GM21526 (cell line): ENCODE results near the gene C20orf96.

Experiments used
- ATAC-seq: cut with Tn5 transposase; IDR thresholded peaks from one replicate; pipeline ENCODE4 v1.9.1; 2021; ENCODE audit warnings: moderate library complexity; ENCODE audit not compliant: unreplicated experiment, low FRiP score

Gene C20orf96

DNA sequence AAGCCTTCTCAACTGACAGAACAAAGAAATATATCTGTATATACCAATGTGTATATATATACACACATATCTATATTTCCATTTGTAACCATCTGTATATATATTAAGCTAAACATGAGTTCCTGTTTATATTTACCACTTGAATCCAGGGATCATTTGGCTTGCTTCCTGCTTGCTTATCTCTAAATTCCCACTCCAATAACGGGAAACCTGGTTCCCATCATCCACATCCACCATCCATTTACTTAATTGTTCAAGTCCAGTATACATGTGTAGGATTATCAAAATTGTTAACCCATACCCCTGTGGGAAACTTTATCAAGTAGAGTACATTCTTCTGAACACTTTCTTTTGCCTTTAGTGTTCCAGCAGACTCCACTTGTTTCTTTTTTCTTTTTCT lies 22.3 kb upstream of the C20orf96 start:
- no peak for ATAC-seq

DNA sequence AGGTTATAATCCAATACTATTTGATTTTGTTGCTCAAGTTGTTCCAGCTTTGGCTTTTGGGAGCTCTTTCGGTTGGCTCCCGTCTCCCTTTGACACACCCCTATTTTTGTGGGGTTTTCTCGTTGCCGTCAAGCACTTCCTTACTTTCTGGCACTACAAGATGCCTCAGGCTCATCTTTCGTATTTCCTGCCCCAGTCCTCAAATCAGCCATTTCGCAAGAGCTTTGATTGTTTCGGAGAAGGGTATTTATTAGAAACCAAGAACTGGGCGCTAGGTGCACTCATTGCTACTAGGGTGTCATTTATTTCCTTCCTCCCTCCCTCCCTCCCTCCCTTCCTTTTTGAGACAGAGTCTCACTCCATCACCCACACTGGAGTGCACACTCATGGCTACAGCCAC lies 21.5 kb upstream of the C20orf96 start:
- ATAC-seq: no peak

DNA sequence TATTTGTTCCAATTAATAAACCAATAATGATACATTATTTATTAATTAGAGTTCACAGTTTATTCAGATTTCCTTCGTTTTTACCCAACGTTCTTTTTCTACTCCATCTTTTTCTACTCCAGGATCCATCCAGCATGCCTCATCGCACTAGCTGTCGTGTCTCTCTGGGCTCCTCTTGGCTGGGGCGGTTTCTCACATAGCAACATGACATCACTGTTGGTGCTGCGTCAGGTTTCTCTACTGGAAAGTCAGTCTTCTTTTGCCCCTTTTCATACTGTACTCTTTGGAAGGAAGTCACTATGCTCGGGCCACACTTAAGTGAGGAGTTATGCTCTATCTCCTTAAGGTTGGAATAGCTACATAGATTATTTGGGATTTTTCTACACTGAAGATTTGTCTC lies 21.1 kb upstream of the C20orf96 start:
- ATAC-seq: no peak

DNA sequence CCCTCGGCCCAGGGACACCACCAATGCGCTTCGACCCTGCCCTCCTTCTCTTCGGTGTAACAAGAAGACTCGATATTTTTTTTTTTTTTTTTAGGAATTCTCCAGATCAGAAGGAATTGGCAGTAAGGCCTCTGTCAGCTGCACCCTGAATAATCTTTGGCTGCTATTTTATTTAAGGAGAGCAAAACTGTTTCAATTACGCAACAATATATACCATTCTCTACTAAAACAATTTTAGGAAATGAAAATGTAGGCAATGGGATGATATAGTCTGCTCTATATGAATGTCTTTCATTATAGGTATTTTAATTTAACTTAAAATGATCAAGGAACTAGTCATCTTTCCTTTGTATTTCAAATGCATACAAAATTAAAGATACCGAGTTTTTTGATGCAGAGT lies 20.1 kb upstream of the C20orf96 start:
- ATAC-seq: no peak

DNA sequence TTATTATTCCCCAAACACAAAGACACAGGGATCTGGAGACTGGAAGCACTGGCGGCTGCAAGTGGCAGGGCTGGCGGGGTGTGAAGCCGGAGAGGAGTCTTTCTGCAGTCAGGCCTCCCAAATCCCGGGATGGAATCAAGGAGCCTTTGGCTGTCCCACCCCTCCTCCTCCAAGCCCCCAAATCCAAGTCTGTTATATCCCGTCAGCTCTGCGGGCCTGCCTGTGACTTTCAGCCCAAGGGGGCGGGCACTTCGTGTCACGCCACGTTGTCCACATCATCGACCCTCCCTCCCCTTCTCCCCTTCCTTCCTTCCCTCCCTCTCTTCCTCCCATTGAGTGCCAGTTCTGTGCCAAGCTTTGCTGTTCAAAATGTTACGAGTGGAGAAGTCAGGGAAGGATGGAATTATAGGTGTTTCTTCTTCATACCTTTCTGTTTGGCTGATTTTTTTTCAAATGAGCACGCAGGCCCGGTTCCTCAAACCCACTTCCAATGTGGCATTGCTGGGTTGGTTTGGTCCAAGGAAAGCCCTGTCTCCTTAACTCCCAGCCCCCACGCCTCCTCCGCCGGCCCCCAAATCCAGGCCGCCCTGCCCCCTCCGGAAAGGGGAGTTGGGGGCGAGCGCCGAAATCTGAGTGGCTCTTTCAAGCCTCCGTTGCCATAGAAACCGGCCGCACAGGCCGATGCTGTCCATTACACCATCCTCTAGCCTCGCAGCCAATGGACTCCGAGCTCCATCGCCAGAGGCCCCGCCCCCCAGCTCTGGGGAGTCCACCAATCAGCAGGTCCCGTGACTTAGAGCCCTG lies 19.5 kb upstream of the C20orf96 start:
- peak; percentile 88 for ATAC-seq

DNA sequence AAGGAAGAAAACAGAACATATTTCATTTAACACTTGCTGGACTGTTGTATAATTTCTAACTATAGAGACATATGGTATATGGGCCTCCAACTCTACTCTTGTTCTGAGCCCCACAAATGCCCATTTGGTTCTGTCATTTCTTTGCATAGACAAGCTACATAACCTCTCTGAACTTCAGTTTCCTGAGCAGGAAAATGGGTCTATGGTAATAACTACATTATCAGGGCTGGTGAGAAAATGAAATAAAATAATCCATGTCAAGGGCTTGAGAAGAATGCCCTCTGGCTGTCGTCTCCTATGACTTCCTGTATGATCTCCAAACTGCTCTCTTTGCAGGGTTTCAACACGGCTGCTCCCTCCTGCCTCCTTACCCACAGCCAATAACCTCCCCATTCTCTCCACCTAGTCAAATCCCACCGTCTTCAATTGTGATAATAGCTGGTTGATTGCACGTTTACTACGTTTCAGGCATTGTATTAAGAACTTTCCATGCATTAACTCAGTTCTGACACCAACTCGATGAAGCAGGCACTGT lies 18.8 kb upstream of the C20orf96 start:
- ATAC-seq: no peak

DNA sequence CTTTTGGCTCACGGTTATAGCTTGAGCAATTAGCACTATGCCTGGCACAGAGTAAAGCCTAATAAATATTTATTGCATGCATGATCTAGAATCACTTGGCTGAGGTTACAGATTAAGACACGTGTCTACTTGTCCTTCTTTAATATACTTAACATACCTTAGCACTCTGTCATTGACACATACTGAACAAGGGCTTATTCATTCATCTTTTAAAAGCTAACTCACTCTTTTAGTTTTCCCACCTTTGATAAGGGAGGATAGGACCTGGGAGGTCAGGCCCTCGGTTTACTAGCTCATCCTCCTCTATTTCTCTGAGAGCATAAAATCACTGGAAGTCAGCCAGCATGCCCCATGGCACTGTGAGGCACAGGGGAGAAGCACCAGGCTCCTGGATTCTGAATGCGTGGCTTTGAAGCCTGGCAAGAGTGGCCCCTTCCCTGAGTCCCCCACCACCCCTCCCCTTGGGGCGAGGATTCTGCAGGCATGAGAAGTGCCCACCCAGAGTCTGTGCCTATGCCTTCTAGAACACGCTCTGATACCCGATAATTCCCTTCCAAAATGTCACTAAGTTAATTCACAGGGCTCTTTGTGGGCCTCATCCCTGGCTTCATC lies 18.0 kb upstream of the C20orf96 start:
- no peak for ATAC-seq

DNA sequence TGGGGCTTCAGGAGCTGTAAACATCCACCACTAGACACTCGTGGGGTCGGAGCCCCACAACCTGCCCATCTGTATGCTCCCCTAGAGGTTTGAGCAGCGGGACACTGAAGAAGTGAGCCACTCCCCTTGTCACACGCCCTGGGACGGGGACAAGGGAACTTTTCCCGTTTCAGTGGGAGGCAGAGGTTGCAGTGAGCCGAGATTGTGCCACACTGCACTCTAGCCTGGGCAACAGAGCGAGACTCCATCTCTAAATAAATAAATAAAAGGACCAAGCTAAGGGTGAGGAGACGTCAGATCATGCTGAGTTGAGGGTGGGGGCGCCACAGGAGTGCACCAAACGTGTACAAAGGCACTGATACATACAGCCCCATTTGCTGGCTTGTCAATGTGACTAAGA lies 15.2 kb upstream of the C20orf96 start:
- no peak for ATAC-seq

DNA sequence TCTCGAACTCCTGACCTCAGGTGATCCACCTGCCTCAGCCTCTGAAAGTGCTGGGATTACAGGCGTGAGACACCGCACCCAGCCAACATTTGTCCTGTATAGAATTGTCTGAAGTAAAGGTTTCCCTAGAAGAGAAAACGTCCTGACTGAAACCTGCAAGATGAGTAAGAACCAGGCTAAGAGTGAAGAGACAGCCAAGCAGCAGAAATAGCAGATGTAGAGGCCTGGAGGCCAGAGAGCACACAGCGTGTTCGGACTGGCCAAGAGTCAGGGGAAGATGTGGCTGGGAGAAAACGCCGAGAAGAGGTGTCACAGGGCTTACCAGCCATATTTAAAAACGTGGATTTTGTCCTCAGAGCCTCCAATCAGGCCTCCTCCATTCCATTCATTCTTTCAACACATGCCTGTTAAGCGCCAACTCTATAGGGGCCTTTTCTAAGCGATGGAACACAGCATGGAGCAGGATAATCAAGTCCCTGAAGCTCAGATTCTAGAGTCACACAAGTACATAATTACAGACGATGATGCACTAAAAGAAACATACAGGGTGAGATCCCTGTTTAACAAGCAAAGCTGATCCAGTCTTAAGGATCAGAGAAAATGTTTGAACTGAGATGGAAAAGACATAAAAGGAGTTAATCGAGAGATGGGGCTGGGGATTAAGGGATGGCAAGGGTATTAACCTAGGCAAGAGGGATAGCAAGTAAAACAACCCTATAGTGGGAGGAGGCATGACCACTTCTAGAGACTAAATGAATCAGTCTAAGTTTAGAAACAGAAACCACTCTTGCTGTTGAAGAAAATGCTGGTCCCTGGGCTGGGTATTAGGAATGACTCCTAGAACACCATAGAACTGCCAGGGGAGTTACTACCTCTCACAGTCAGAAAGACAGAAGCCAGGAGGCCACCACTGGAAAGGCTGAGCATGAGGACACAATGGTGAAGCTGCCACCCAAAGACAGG lies 11.6 kb upstream of the C20orf96 start:
- ATAC-seq: no peak

DNA sequence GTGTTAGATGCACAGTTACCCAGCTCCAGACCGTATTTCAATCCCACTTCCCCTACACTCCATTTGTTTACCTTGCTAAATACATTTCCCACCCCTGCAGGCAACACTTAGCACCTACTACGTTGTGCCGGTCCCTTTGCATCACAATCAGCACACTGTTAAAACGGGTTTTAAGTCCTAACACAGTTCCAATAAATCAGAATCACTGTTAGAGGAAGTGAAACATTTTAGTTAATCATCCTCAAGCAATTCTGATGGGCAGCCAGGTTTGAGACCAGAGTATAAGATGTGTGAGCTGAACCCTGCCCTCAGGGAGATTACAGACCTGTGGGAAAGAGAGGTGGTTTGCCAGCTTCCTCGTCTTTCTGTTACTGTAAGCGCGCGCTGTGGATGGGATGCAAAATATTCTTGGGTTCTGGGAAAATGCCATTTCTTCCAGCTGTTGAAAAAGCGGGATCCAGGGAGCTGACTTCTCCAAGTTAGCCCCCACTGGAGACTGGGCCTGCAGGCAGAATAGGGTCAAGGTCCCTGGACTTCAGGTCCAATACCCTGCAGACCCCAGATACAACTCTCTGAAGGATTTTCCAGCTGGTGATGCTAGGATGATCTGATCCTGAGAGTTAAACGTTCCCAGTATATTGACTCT lies 9.9 kb upstream of the C20orf96 start:
- ATAC-seq: no peak

DNA sequence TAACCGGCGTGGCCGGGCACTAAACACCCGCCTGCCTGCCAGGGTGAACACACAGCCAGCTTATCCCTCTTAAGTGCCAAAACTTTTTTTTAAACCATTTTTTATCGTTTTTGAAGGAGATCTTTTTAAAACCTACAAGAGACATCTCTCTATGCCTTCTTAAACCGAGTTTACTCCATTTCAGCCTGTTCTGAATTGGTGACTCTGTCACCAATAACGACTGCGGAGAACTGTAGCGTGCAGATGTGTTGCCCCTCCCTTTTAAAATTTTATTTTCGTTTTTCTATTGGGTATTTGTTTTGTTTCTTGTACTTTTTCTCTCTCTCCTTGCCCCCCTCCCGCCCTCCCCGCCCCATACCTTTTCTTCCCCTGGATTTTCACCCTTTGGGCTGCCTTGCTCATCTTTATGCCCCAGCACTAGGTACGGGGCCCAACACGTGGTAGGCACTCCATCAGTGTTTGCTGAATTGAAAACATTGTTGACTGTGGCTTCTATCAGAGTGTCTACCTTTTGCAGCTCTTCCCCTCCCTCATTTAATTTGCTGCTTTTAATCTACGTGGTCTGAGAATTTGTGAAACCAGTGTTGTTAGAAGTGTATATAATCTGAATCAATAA lies 8.3 kb upstream of the C20orf96 start:
- ATAC-seq: no peak

DNA sequence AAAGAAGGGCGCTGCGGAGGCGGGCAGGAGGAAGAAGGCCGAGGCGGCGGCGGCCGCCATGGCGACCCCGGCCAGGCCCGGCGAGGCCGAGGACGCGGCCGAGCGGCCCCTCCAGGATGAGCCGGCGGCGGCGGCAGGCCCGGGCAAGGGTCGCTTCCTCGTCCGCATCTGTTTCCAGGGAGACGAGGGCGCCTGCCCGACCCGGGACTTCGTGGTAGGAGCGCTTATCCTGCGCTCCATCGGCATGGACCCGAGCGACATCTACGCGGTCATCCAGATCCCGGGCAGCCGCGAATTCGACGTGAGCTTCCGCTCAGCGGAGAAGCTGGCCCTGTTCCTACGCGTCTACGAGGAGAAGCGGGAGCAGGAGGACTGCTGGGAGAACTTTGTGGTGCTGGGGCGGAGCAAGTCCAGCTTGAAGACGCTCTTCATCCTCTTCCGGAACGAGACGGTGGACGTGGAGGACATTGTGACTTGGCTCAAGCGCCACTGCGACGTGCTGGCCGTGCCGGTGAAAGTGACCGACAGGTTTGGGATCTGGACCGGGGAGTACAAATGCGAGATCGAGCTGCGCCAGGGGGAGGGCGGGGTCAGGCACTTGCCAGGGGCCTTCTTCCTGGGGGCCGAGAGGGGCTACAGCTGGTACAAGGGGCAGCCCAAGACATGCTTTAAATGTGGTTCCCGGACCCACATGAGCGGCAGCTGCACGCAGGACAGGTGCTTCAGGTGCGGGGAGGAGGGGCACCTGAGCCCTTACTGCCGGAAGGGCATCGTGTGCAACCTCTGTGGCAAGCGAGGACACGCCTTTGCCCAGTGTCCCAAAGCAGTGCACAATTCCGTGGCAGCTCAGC lies 7.6 kb upstream of the C20orf96 start:
- peak; percentile 12 for ATAC-seq

DNA sequence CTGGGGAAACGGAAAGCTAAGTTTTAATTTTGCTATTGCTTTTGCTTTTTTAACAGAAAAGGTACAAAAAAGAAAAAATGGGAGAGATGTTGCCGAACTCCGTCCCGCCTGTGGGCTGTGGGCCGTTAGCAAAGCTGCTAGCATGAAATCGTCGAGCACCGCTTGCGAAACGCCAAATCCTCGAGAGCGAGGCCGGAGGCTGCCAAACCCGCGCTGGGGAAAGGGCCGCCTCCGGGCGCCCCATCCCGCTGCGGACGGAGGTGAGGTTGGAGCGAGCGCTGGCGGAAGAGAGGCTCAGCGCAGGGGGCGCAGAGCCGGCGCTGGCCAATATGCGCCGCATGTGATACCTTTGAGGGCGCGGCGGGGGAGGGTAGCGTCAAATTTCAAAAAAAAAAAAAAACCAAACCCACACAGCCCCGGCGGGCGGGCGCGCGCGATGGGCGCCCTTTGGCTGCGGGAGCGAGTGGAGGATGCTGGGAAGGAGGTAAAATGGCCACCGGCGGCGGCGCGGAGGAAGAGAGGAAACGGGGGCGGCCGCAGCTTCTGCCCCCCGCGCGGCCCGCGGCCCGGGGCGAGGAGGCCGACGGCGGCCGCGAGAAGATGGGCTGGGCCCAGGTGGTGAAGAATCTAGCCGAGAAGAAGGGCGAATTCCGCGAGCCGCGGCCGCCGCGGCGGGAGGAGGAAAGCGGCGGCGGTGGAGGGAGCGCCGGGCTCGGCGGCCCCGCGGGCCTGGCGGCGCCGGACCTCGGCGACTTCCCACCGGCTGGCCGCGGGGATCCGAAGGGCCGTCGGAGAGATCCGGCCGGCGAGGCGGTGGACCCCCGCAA lies 6.8 kb upstream of the C20orf96 start, which contains the start of gene ZCCHC3:
TSS of gene ZCCHC3 (plus strand) at position 473 of the 827 bp plus-strand sequence. CDS start at position 490, 17 bp downstream.
- peak; percentile 72 for ATAC-seq

DNA sequence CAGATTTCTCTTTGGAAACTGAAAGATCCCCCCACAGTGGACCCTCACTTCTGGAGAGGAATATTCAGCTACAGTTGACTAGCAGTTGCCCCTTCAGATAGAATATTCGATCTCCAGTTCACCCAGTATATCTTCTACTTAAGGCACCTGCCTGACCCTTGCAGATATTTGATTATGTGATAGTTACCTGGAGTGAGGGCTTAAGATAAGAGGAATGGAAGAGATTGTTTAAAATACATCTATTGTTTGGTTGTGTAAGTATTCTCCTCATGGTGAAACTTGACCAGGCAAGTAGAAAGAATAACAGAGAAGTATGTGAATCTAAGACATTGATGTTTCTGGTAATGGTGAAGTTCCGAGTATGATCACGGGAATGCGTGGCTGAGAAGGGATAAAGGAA lies 5.3 kb upstream of the C20orf96 start:
- no peak for ATAC-seq

DNA sequence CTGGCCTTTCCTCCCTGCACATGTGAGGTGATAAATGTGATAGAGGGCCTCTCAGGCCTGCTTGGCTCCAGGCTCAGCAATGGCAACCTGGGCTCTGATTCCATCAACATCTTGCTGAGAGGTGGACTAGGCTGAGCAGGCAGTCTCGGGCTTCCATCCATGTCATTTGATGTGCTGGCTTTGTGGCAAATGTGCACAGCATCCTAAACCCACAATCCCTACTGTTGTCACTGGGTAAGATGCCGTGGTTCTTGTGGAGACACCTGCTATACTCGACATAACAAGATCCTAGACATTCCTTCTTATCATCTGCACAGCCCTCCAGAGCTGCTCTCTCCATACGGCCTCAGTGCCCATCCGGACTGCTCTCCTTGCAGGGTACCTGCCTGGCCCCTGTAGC lies 4.1 kb upstream of the C20orf96 start:
- no peak for ATAC-seq

DNA sequence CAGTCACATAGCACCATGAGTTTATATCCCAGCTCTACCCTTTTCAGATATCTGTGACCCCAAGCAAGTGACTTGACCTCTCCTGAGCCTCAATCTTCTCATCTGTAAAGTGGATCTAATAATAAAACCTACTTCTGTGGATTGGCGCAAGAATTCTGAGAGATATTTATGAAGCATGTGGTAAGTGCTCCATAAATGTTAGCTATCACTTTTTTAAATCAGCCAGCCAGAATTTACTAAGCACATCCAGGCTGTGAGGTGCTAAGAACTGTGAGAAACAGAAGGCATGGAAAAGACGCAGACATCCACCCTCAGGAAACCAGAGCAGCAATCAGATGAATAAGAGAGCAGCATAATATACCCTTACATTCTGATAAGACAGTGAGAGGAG lies 862 bp downstream of the C20orf96 start:
- ATAC-seq: no peak

DNA sequence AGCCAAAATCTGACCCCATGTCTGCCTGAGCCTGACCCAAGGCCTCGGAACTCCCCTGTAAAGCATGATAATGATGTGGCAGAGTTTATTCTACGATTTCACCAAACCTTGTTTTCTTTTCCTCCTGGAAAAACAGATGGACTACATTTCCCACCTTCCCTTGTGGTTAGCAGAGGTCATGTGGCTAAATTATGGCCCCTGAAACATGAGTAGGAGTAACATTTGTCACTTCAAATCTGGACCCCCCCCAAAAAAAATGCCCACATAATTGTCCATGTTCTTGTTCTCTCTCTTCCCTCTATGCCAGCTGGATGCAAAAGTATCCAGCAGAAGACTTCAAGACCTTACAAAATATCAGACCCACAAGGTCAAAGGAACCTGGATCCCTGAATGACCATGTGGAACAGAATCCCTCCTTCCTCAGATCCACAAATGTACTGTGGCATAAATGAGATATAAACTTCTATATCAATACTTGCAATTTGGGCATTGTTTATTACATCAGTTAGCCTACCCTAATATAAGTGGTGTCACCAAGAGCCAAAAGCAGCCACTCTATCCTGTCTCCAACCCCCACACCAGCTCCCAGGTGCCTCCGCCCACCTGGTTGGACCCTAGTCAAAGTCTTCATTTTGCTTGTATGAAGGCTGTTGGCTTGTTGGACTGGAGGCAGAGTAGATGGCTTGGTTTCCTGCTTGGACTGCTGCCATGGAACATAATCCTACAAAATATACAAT lies 1.4 kb downstream of the C20orf96 start:
- no peak for ATAC-seq
